Heart left ventricle (tissue), 16 donors: Measurements from ENCODE around the gene INO80E. TPM values are rescaled to one million over a fixed set of nuclear protein-coding genes. Genes with fewer than 3 reads are reported as not detected.

Source experiments
- ATAC-seq, 4 donors: fragments of 200-7000 bp; cut with Tn5 transposase; one replicate each; pipeline ENCODE4 v1.9.1; 2020 to 2022; ENCODE audit warnings: moderate library complexity in 4 of 4, mild to moderate bottlenecking in 3 of 4, moderate number of reproducible peaks in 1 of 4
- DNase-seq, 5 donors: peaks; one replicate each; pipeline ENCODE4 v3.0.0-alpha.2; 2020
- H3K27ac ChIP-seq, 12 donors: fragments of 200-600 bp; sonication (generic) in 4 of 12; one replicate each; pipeline versions ENCODE4 v1.5.0 to v1.8.0; 2016 to 2022; ENCODE audit warnings: mild to moderate bottlenecking in 2 of 12
- H3K27me3 ChIP-seq, 9 donors: fragments of 200-600 bp; sonication (generic) in 2 of 9; one replicate each; pipeline versions ENCODE4 v1.5.1 to v1.8.0; 2016 to 2022; ENCODE audit warnings: mild to moderate bottlenecking in 3 of 9
- H3K36me3 ChIP-seq, 9 donors: fragments of 200-600 bp; sonication (generic) in 2 of 9; one replicate each; pipeline versions ENCODE4 v1.5.0 to v1.8.0; 2018 to 2022; ENCODE audit warnings: mild to moderate bottlenecking in 2 of 9
- H3K4me1 ChIP-seq, 12 donors: fragments of 200-600 bp; sonication (generic) in 4 of 12; one replicate each; pipeline versions ENCODE4 v1.5.0 to v1.8.0; 2016 to 2022; ENCODE audit warnings: mild to moderate bottlenecking in 3 of 12
- H3K4me3 ChIP-seq, 12 donors: fragments of 200-600 bp; sonication (generic) in 4 of 12; one replicate each; pipeline versions ENCODE4 v1.5.0 to v1.8.0; 2017 to 2022; ENCODE audit warnings: mild to moderate bottlenecking in 9 of 12, moderate library complexity in 4 of 12
- H3K9me3 ChIP-seq, 12 donors: fragments of 200-600 bp; sonication (generic) in 4 of 12; one replicate each; pipeline versions ENCODE4 v1.5.0 to v1.8.0; 2016 to 2022; ENCODE audit warnings: mild to moderate bottlenecking in 1 of 12
- CTCF ChIP-seq, 12 donors: fragments of 200-600 bp; sonication (generic) in 4 of 12; IDR thresholded peaks; one replicate each; pipeline versions ENCODE4 v1.5.0 to v1.8.0; 2018 to 2022; ENCODE audit warnings: antibody characterized with exemption in 12 of 12, mild to moderate bottlenecking in 5 of 12
- POLR2A ChIP-seq, 2 donors: fragments of 450-650 bp; IDR thresholded peaks; one replicate each; pipeline ENCODE4 v1.6.1; 2017; ENCODE audit warnings: antibody characterized with exemption in 2 of 2, mild to moderate bottlenecking in 2 of 2, moderate library complexity in 2 of 2
- WGBS, 4 donors: extraction: QIAGEN DNeasy Blood & Tissue Kit in 2 of 4; methylation state at CpG; one replicate each; pipeline versions ENCODE4 v1.1.5 to v1.1.7; 2013 to 2018; 5-methylcytosine and 5-hydroxymethylcytosine counted together
- intact Hi-C, 10 donors: fragments of 100-400 bp; cut with DNase I; formaldehyde crosslinking; loops; one replicate each; pipeline versions ENCODE4 v1.11.1 to v1.14.2; 2022
- polyA plus RNA-seq, 2 donors: library from polyadenylated mRNA; stranded (reverse); fragments of 200-250 nt; gene quantifications; one replicate each; pipeline ENCODE4 v1.2.3, GENCODE V29; 2013
- total RNA-seq, 9 donors: library from RNA; depleted of rRNA in 2 of 9; stranded (reverse); fragments of >200 nt in 2 of 9; fragmentation: NEBNext Ultra II Directional in 3 of 9; extraction: Animal tissue kit (Norgen Biotek cat#: 25700) in 3 of 9; gene quantifications; one replicate each; pipeline versions ENCODE4 v1.1.0 to v1.2.4, GENCODE V29; 2016 to 2023
- donor health status: ischemic (EF 13 %, LVEDD 7.1; RV severe dilation, severe dysfunction).
- donor health status: healthy with polysubstance abuse.
- donor health status: DM: no; HTN: yes; CAD: no.
- donor health status: DM: no; HTN: no; CAD: no.
- donor health status: ischemic (EF 25% LVEDD 6.9; RV normal size, moderate dysfunction).
- donor health status: ischemic (EF 25% LVEDD 5.7; RV mildly dilated, moderate dysfunction).
- donor health status: healthy.
- donor health status: DM: yes; HTN: yes; CAD: no.
- donor health status: ischemic (EF 35%, LVEDD 5.7; RV mildly dilated, moderate dysfunction).
- donor health status: nonischemic (EF 11% LVEDD 7.7; RV severe dilation, severe dysfunction).
- donor health status: DM: yes; HTN: yes; CAD: no.
- donor health status: PGD.
- donor health status: ischemic (EF 29% LVEDD 5.4; RV normal size, mild dysfunction).
- donor health status: nonischemic (EF 23%, LVEDD 6.1; RV moderate dilation, normal function).

Gene INO80E
- total and polyA plus RNA-seq, 11 donors = 27.6 to 71.5 (median 33.9) TPM

GRCh38 chr16:30025574-30025973 lies 29.5 kb downstream of the INO80E start:
- H3K27me3 ChIP-seq = peaks cover 0 to 48% (median 25%) of the 10 kb centered on the region in 9 donors
- intact Hi-C loops = loop anchor here in 3 of 10 donors (5.0 to 10.0 kb wide), 3 partner anchors 153 to 321 kb away; partner anchors contain the start of gene CDIPT (in 1 of the 3)
- no peak for ATAC-seq

GRCh38 chr16:30026449-30026848 lies 30.4 kb downstream of the INO80E start:
- no peak overlapping the region for H3K27ac ChIP-seq
- ATAC-seq (no peak), DNase-seq (no peak)
- WGBS, 4 donors = 81 to 89% (median 85%) methylated on average over 6 to 18 of the region's 18 CpGs
- TF ChIP-seq POLR2A (IDR thresholded peaks at IDR 0.05) (no peak), CTCF (IDR thresholded peaks at IDR 0.05) (no peak)
- H3K36me3 ChIP-seq = no peaks in the 10 kb centered on the region
- H3K9me3 ChIP-seq = no peaks in the 10 kb centered on the region
- H3K4me3 ChIP-seq = no peak overlapping the region
- peaks cover 0 to 12% (median 4%) of the 10 kb centered on the region in 12 donors for H3K4me1 ChIP-seq
- H3K27me3 ChIP-seq = peaks cover 7 to 56% (median 34%) of the 10 kb centered on the region in 9 donors
- intact Hi-C loops = loop anchor here in 3 of 10 donors (5.0 to 10.0 kb wide), 3 partner anchors 154 to 322 kb away; partner anchors contain the start of gene CDIPT (in 1 of the 3)

More at GRCh38 chr16:30025574-30025973, 29.5 kb downstream of the INO80E start:
- TF ChIP-seq POLR2A (IDR thresholded peaks at IDR 0.05) = no peak
- TF ChIP-seq CTCF (IDR thresholded peaks at IDR 0.05) = no peak
- H3K9me3 ChIP-seq = no peaks in the 10 kb centered on the region
- no peaks in the 10 kb centered on the region for H3K36me3 ChIP-seq
- H3K27ac ChIP-seq = no peak overlapping the region
- no peak overlapping the region for H3K4me3 ChIP-seq
- peaks cover 0 to 13% (median 4%) of the 10 kb centered on the region in 12 donors for H3K4me1 ChIP-seq
- 53 to 69% (median 62%) methylated on average over 5 to 7 of the region's 7 CpGs for WGBS, 4 donors
- DNase-seq = no peak

DNA sequence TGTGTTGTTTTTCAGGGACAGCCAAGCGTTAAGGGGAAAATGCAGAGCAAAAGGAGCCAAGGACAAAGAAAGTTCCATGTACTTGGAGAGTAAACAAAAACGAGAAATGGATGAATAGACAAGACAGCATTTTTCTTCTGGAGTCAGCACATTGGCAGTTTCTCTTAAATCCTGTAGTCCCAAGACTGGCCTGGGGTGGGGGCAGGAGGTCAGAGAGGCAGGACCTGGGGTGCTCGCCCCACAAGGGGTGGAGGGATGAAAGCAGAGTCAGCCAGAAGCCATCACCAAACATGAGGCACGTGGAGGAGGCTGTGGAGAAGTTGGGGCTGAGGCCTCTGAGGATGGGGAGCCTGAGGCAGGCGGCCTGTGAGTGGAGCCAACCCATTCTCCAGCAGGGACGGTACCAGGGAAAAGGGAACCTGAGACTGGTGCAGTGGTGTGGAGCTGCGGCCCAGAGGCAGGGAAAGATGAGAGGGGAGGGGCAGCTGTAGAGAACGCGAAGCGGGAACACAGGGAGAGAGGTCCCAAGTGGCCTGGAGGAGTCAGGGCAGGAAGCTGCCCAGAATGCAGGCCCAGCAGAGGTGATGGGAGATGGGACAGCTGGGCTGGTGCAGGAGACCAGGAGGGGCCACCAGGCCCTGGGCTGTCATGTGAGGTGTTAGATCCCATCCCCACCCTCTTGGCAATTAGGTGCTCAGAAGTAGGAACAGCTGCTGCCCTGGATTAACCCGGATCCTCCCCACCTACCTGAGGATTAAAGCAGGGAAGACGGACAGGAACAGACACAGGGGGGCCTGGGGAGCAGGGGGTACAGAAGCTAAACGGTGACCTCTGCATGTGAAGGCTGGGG lies 31.8 kb downstream of the INO80E start:
- WGBS, 4 donors = 36 to 44% (median 39%) methylated on average over 12 to 13 of the region's 13 CpGs
- Histone ChIP-seq H3K27ac (no peak overlapping the region), H3K4me3 (no peak overlapping the region), H3K36me3 (no peaks in the 10 kb centered on the region), H3K4me1 (peaks cover 0 to 11% (median 0%) of the 10 kb centered on the region in 12 donors), H3K9me3 (no peaks in the 10 kb centered on the region), H3K27me3 (peaks cover 15 to 69% (median 48%) of the 10 kb centered on the region in 9 donors)
- ATAC-seq (no peak), DNase-seq (no peak)
- intact Hi-C loops = loop anchor here in 3 of 10 donors (5.0 to 10.0 kb wide), 3 partner anchors 156 to 323 kb away; partner anchors contain the start of gene CDIPT (in 1 of the 3)
- no peak for TF ChIP-seq CTCF (IDR thresholded peaks at IDR 0.05)
- no peak for TF ChIP-seq POLR2A (IDR thresholded peaks at IDR 0.05)
